Astrocyte (in vitro differentiated cells and primary cell): ENCODE measurements around the gene POLG2. TPM values are rescaled to one million over a fixed set of nuclear protein-coding genes. Genes with fewer than 3 reads are reported as not detected.

Experiments
- DNase-seq: peaks from one replicate; pipeline ENCODE4 v3.0.0-alpha.2; 2010; ENCODE audit warnings: low read depth
- FAIRE-seq: peaks from 2 replicates; lab custom pipeline; 2011; peaks lifted over from hg19 to GRCh38; lab: Jason Lieb, UNC
- H2AFZ ChIP-seq: 2 replicates; pipeline ENCODE4 v1.6.0; 2012; ENCODE audit warnings: low read depth, low read length, inconsistent platforms
- H3K27ac ChIP-seq: 2 replicates; pipeline ENCODE4 v1.5.1; 2011; ENCODE audit warnings: low read depth, low read length, inconsistent platforms
- H3K27me3 ChIP-seq: 2 replicates; pipeline ENCODE4 v1.6.0; 2011; ENCODE audit warnings: low read length, inconsistent platforms; ENCODE audit not compliant: insufficient read depth
- H3K36me3 ChIP-seq: 2 replicates; pipeline ENCODE4 v1.5.1; 2011; ENCODE audit warnings: low read length, inconsistent platforms; ENCODE audit not compliant: insufficient read depth
- H3K4me1 ChIP-seq: 2 replicates; pipeline ENCODE4 v1.5.1; 2011; ENCODE audit warnings: low read length, inconsistent platforms; ENCODE audit not compliant: insufficient read depth
- H3K4me2 ChIP-seq: 2 replicates; pipeline ENCODE4 v1.6.0; 2012; ENCODE audit warnings: low read length, inconsistent platforms
- H3K4me3 ChIP-seq: 2 replicates; pipeline ENCODE4 v1.5.1; 2011; ENCODE audit warnings: low read depth, mild to moderate bottlenecking, low read length, inconsistent platforms; ENCODE audit not compliant: insufficient read depth
- H3K79me2 ChIP-seq: 2 replicates; pipeline ENCODE4 v1.6.0; 2012; ENCODE audit warnings: mild to moderate bottlenecking, low read length, inconsistent platforms; ENCODE audit not compliant: insufficient read depth
- H3K9ac ChIP-seq: 2 replicates; pipeline ENCODE4 v1.6.0; 2012; ENCODE audit warnings: mild to moderate bottlenecking, low read length, inconsistent platforms
- H3K9me3 ChIP-seq: 2 replicates; pipeline ENCODE4 v1.5.1; 2012; ENCODE audit warnings: low read depth, mild to moderate bottlenecking, low read length, inconsistent platforms; ENCODE audit not compliant: insufficient read depth
- H4K20me1 ChIP-seq: 2 replicates; pipeline ENCODE4 v1.6.0; 2012; ENCODE audit warnings: low read length, inconsistent platforms; ENCODE audit not compliant: insufficient read depth
- H3K27ac Mint-ChIP-seq: one replicate; pipeline ENCODE4 v1.8.0; 2021; ENCODE audit warnings: mild to moderate bottlenecking, mixed read lengths; ENCODE audit not compliant: unreplicated experiment
- H3K27me3 Mint-ChIP-seq: one replicate; pipeline ENCODE4 v1.8.0; 2021; ENCODE audit warnings: low read depth, mixed read lengths; ENCODE audit not compliant: unreplicated experiment
- H3K36me3 Mint-ChIP-seq: one replicate; pipeline ENCODE4 v1.8.0; 2021; ENCODE audit warnings: low read depth, mixed read lengths; ENCODE audit not compliant: unreplicated experiment
- H3K4me1 Mint-ChIP-seq: one replicate; pipeline ENCODE4 v1.8.0; 2021; ENCODE audit warnings: low read depth, mixed read lengths; ENCODE audit not compliant: unreplicated experiment
- H3K4me3 Mint-ChIP-seq: one replicate; pipeline ENCODE4 v1.8.0; 2021; ENCODE audit warnings: mild to moderate bottlenecking, moderate library complexity, mixed read lengths; ENCODE audit not compliant: unreplicated experiment
- H3K9me3 Mint-ChIP-seq: one replicate; pipeline ENCODE4 v1.8.0; 2021; ENCODE audit warnings: mild to moderate bottlenecking, mixed read lengths; ENCODE audit not compliant: unreplicated experiment
- CTCF ChIP-seq: IDR thresholded peaks from 2 replicates; pipeline ENCODE4 v1.5.1; 2011; ENCODE audit warnings: low read depth, mild to moderate bottlenecking, inconsistent platforms, low read length, moderate library complexity; ENCODE audit not compliant: insufficient read depth
- EZH2 ChIP-seq: IDR thresholded peaks from 2 replicates; pipeline ENCODE4 v1.6.1; 2012; ENCODE audit warnings: mild to moderate bottlenecking, low read length, inconsistent platforms; ENCODE audit not compliant: insufficient read depth
- total RNA-seq: library from RNA; stranded (reverse); gene quantifications from 2 replicates; pipeline ENCODE4 v1.2.1, GENCODE V29; 2021

POLG2 gene
- total RNA-seq, 1 donor from 2014 or later, result 16.2 TPM

GRCh38 chr17:64494121-64494520 lies 2.7 kb downstream of the POLG2 start:
- H3K4me3 ChIP-seq, result no peak overlapping the region
- TF ChIP-seq EZH2 (no peak), CTCF (no peak)
- no peak for FAIRE-seq
- Mint-ChIP-seq H3K9me3 (no peaks in the 10 kb centered on the region), H3K4me1 (peaks cover 24% of the 10 kb centered on the region), H3K27ac (peak overlapping the region; percentile 1), H3K4me3 (peak overlapping the region; percentile 41), H3K36me3 (peaks cover 12% of the 10 kb centered on the region), H3K27me3 (no peaks in the 10 kb centered on the region)
- H3K9me3 ChIP-seq, result no peaks in the 10 kb centered on the region
- H3K79me2 ChIP-seq, result peaks cover 30% of the 10 kb centered on the region
- DNase-seq, result no peak
- peaks cover 28% of the 10 kb centered on the region for H4K20me1 ChIP-seq
- H3K27ac ChIP-seq, result no peak overlapping the region
- H3K9ac ChIP-seq, result no peak overlapping the region
- peaks cover 13% of the 10 kb centered on the region for H3K4me1 ChIP-seq
- no peak overlapping the region for H2AFZ ChIP-seq
- H3K4me2 ChIP-seq, result peak overlapping the region; percentile 9
- H3K27me3 ChIP-seq, result no peaks in the 10 kb centered on the region
- peaks cover 28% of the 10 kb centered on the region for H3K36me3 ChIP-seq

GRCh38 chr17:64492481-64493109 lies 4.3 kb downstream of the POLG2 start:
- peaks cover 13% of the 10 kb centered on the region for H3K36me3 ChIP-seq
- H3K27ac ChIP-seq, result no peak overlapping the region
- peaks cover 10% of the 10 kb centered on the region for H3K36me3 Mint-ChIP-seq

More at GRCh38 chr17:64492481-64493109, 4.3 kb downstream of the POLG2 start:
- Histone ChIP-seq H3K9ac (no peak overlapping the region), H3K4me3 (no peak overlapping the region), H3K9me3 (no peaks in the 10 kb centered on the region), H2AFZ (no peak overlapping the region), H3K79me2 (peaks cover 26% of the 10 kb centered on the region), H4K20me1 (peaks cover 13% of the 10 kb centered on the region), H3K27me3 (no peaks in the 10 kb centered on the region), H3K4me2 (no peak overlapping the region), H3K4me1 (peaks cover 10% of the 10 kb centered on the region)
- H3K27ac Mint-ChIP-seq, result no peak overlapping the region
- TF ChIP-seq EZH2, result no peak
- peak; percentile 48 for TF ChIP-seq CTCF
- no peaks in the 10 kb centered on the region for H3K9me3 Mint-ChIP-seq
- DNase-seq (no peak), FAIRE-seq (no peak)
- peaks cover 13% of the 10 kb centered on the region for H3K4me1 Mint-ChIP-seq
- no peaks in the 10 kb centered on the region for H3K27me3 Mint-ChIP-seq
- H3K4me3 Mint-ChIP-seq, result no peak overlapping the region
